AG04449 (cell line): ENCODE data around the gene KIF21B.
"Not testable (repeated sequence)": the region's sequence is repeated elsewhere in the genome, so short reads cannot be mapped to it uniquely, and the experiment has no call there.

Experiments used
- CTCF ChIA-PET: fragments of 350-600 bp; formaldehyde crosslinking; extraction: SDS; loops from one replicate; lab custom pipeline; 2021; ENCODE audit warnings: antibody characterized with exemption; lab: Yijun Ruan, JAX
- POLR2A ChIA-PET: fragments of 400-600, 350-600 bp; formaldehyde crosslinking; extraction: SDS; loops from one replicate; lab custom pipeline; 2020; ENCODE audit warnings: antibody characterized with exemption, inconsistent platforms; lab: Yijun Ruan, JAX
- DNase-seq: peaks from one replicate; pipeline ENCODE4 v3.0.0-alpha.2; 2010; ENCODE audit warnings: low read depth, low spot score
- H3K4me3 ChIP-seq: 2 replicates; pipeline ENCODE4 v1.5.1; 2011; ENCODE audit warnings: low read depth, mild to moderate bottlenecking, control low read depth, low read length
- TF ChIP-seq, protein P1 (sequence below): IDR thresholded peaks from one replicate; pipeline ENCODE4 v1.5.1; 2011; ENCODE audit warnings: mild to moderate bottlenecking, moderate library complexity, low read length, control low read depth, inconsistent platforms; ENCODE audit not compliant: insufficient read depth; ENCODE audit errors: missing control alignments

Gene KIF21B

DNA sequence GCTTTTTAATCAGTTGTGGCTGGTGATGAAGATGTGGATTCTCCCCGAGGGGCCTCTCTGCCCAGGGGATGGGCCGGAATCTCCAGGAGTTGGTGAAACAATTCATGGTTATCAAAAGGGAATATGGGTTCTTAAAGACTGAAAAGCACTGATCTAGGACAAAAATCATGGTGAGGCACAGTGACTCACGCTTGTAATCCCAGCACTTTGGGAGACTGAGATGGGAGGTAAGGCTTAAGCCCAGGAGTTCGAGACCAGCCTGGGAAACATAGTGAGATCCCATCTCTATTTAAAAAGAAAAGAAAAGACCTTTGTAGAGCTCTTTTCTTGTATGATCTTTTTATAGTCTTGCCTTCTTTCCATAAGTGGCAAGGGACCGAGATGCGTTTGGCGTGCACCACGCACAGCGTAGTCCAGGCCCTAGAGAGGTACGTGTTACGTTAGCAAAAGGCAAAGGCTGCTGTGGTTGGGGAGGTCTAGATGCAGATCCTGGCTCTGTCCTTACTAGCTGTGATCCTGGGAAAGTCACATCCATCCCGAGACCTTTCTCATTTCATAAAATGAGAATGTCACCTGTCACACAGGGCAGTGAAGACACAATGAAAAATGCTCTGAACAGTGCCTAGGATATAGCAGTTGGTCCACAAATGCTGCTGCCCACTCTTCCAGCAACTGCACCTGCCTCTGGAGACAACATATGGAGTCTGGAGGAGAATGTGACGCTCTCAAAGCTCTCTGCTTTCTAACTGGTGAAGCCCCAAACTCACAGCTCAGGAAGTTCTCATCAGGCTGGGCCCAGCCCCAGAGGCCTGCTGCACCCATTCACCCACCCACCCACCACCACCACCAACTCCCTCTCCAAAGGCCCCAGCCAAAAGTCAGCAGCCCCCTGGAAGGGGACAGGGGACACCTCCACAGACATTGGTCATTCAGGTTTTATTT, 54.8 kb downstream of the KIF21B start:
- POLR2A ChIA-PET: no interaction called here

GRCh38 chr1:200967693-200968468, 55.6 kb downstream of the KIF21B start:
- ChIA-PET POLR2A (no interaction called here), CTCF (interaction anchor here (1.0 to 15.4 kb wide), 8 partner anchors 9 to 145 kb away, joined by 3 to 262 read pairs (median 4); no protein-coding TSS in a partner anchor)
- H3K4me3 ChIP-seq: no peak overlapping the region
- TF ChIP-seq, protein P1, sequence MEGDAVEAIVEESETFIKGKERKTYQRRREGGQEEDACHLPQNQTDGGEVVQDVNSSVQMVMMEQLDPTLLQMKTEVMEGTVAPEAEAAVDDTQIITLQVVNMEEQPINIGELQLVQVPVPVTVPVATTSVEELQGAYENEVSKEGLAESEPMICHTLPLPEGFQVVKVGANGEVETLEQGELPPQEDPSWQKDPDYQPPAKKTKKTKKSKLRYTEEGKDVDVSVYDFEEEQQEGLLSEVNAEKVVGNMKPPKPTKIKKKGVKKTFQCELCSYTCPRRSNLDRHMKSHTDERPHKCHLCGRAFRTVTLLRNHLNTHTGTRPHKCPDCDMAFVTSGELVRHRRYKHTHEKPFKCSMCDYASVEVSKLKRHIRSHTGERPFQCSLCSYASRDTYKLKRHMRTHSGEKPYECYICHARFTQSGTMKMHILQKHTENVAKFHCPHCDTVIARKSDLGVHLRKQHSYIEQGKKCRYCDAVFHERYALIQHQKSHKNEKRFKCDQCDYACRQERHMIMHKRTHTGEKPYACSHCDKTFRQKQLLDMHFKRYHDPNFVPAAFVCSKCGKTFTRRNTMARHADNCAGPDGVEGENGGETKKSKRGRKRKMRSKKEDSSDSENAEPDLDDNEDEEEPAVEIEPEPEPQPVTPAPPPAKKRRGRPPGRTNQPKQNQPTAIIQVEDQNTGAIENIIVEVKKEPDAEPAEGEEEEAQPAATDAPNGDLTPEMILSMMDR: no peak
- no peak for DNase-seq

More for the DNA sequence above, 54.8 kb downstream of the KIF21B start:
- TF ChIP-seq, protein P1: no peak
- DNase-seq: no peak
- no peak overlapping the region for H3K4me3 ChIP-seq
- CTCF ChIA-PET: interaction anchor here (0.7 to 15.4 kb wide), 9 partner anchors 8 to 145 kb away, joined by 3 to 262 read pairs (median 3); no protein-coding TSS in a partner anchor

DNA sequence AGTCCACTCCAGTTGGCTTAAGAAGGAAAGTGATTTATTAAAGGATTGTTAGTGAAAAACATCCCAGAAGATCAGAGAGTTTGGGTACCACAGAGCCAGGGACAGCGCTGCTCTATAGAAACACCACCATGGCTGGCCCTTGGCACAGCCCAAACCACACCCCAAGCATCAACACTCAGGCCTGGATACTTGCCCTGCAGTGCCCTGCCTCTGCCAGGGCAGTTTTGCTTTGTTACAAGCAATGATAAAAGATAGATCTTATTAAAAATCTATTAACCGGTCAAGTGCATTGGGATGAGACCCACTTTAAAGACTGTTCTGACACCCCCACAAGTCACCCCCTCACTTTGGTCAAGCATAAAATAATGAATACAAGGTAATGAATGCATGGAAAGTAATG, 56.6 kb downstream of the KIF21B start:
- TF ChIP-seq, protein P1: no peak
- H3K4me3 ChIP-seq: no peak overlapping the region
- ChIA-PET CTCF (interaction anchor here (1.5 to 15.4 kb wide), 3 partner anchors 13 to 129 kb away, joined by 3 to 262 read pairs (median 5); no protein-coding TSS in a partner anchor), POLR2A (no interaction called here)
- no peak for DNase-seq

GRCh38 chr1:200965111-200965805, 58.3 kb downstream of the KIF21B start:
- no peak for DNase-seq
- POLR2A ChIA-PET: no interaction called here
- no peak overlapping the region for H3K4me3 ChIP-seq
- CTCF ChIA-PET: interaction anchor here (1.0 to 1.7 kb wide), 2 partner anchors 15 to 74 kb away, joined by 4 to 5 read pairs; no protein-coding TSS in a partner anchor
- TF ChIP-seq, protein P1: no peak

GRCh38 chr1:200963888-200964287, 59.6 kb downstream of the KIF21B start:
- POLR2A ChIA-PET, DNase-seq, H3K4me3 ChIP-seq: not testable (repeated sequence)
- CTCF ChIA-PET: interaction anchor here (9.0 kb wide), 1 partner anchor 8 kb away, joined by 77 read pairs; no protein-coding TSS in a partner anchor

- no peak for DNase-seq
- no peak overlapping the region for H3K4me3 ChIP-seq
- ChIA-PET POLR2A (no interaction called here), CTCF (interaction anchor here (1.7 to 9.0 kb wide), 2 partner anchors 9 to 341 kb away, joined by 5 to 77 read pairs; no protein-coding TSS in a partner anchor)
- TF ChIP-seq, protein P1: no peak
Measured at GRCh38 chr1:200963076-200963475, 60.4 kb downstream of the KIF21B start.
